PC-3 (cell line): ENCODE results near the gene TMEM232. TPM values are rescaled to one million over a fixed set of nuclear protein-coding genes. Genes with fewer than 3 reads are reported as not detected.

ENCODE experiments used
- ATAC-seq: fragments of 200-7000 bp; cut with Tn5 transposase; 2 replicates; pipeline ENCODE4 v1.9.1; 2020; ENCODE audit warnings: mild to moderate bottlenecking, moderate library complexity
- BruUV-seq: library from RNA; stranded (reverse); fragments of 400-500 nt; replicated peaks from 2 replicates; lab custom pipeline; 2021; lab: Mats Ljungman, UMichigan
- CTCF ChIA-PET: fragments of 300-600 bp; sonication (Branson Sonifier 250); formaldehyde crosslinking; loops from one replicate; lab custom pipeline; 2022; ENCODE audit warnings: antibody characterized with exemption; lab: Charles Lee
- POLR2A ChIA-PET: fragments of 300-600 bp; sonication (Branson Sonifier 250); formaldehyde crosslinking; loops from one replicate; lab custom pipeline; 2022; ENCODE audit warnings: antibody characterized with exemption; ENCODE audit not compliant: unreplicated experiment; lab: Charles Lee
- DNase-seq: peaks from one replicate; pipeline ENCODE4 v3.0.0-alpha.2; 2015
- H2AFZ ChIP-seq: fragments of 300-600 bp; sonication (generic); 2 replicates; pipeline ENCODE4 v1.6.0; 2016; ENCODE audit warnings: antibody characterized with exemption, low read length
- H3F3A ChIP-seq: fragments of 300-600 bp; sonication (generic); one replicate; pipeline ENCODE4 v1.6.0; 2017; ENCODE audit warnings: antibody characterized with exemption, low read length, control low read depth, mild to moderate bottlenecking; ENCODE audit not compliant: unreplicated experiment
- H3K27ac ChIP-seq: fragments of 300-600 bp; sonication (generic); 2 replicates; pipeline ENCODE4 v1.5.1; 2016; ENCODE audit warnings: mild to moderate bottlenecking, low read length
- H3K27me3 ChIP-seq: fragments of 300-600 bp; sonication (generic); 2 replicates; pipeline ENCODE4 v1.6.1; 2016; ENCODE audit warnings: low read length, mixed read lengths
- H3K36me3 ChIP-seq: fragments of 300-600 bp; sonication (generic); 2 replicates; pipeline ENCODE4 v1.6.1; 2016; ENCODE audit warnings: low read depth, mixed run types, low read length, mixed read lengths
- H3K4me1 ChIP-seq: fragments of 300-600 bp; sonication (generic); 2 replicates; pipeline ENCODE4 v1.5.1; 2016; ENCODE audit warnings: low read length; ENCODE audit not compliant: insufficient read depth
- H3K4me2 ChIP-seq: fragments of 300-600 bp; sonication (generic); 2 replicates; pipeline ENCODE4 v1.6.0; 2016; ENCODE audit warnings: low read length
- H3K4me3 ChIP-seq: fragments of 300-600 bp; sonication (generic); 2 replicates; pipeline ENCODE4 v1.5.1; 2016; ENCODE audit warnings: mild to moderate bottlenecking, low read length, mixed read lengths
- H3K79me2 ChIP-seq: fragments of 300-600 bp; sonication (generic); 2 replicates; pipeline ENCODE4 v1.6.1; 2017; ENCODE audit warnings: low read length, mixed read lengths
- H3K9ac ChIP-seq: fragments of 300-600 bp; sonication (generic); 2 replicates; pipeline ENCODE4 v1.6.0; 2016; ENCODE audit warnings: mild to moderate bottlenecking, low read length
- H3K9me2 ChIP-seq: fragments of 300-600 bp; sonication (generic); replicated peaks from 2 replicates; pipeline ENCODE4 v1.6.1; 2016; ENCODE audit warnings: mixed run types, low read length, mixed read lengths
- H3K9me3 ChIP-seq: fragments of 300-600 bp; sonication (generic); 2 replicates; pipeline ENCODE4 v1.6.1; 2016; ENCODE audit warnings: low read length, mixed read lengths
- H4K20me1 ChIP-seq: fragments of 300-600 bp; sonication (generic); 2 replicates; pipeline ENCODE4 v1.6.1; 2016; ENCODE audit warnings: low read length, mixed read lengths
- CTCF ChIP-seq: fragments of 300-600 bp; sonication (generic); conservative IDR thresholded peaks from 2 replicates; pipeline ENCODE4 v1.5.1; 2017; ENCODE audit warnings: antibody characterized with exemption, low read depth, mild to moderate bottlenecking, low read length
- EZH2 ChIP-seq: fragments of 300-600 bp; sonication (generic); IDR thresholded peaks from one replicate; pipeline ENCODE4 v1.6.1; 2017; ENCODE audit warnings: antibody characterized with exemption, mild to moderate bottlenecking, low read length; ENCODE audit not compliant: unreplicated experiment
- EZH2phosphoT487 ChIP-seq: fragments of 300-600 bp; sonication (generic); IDR thresholded peaks from 2 replicates; pipeline ENCODE4 v1.6.1; 2018; ENCODE audit warnings: mild to moderate bottlenecking, antibody characterized with exemption, low read length, borderline replicate concordance
- intact Hi-C: fragments of 100-400 bp; cut with micrococcal nuclease; formaldehyde crosslinking; loops from 2 replicates; pipeline ENCODE4 v1.9.0; 2023
- total RNA-seq: library from RNA; depleted of rRNA; stranded (reverse); fragments of >200 nt; gene quantifications from 2 replicates; pipeline ENCODE4 v1.2.3, GENCODE V29; 2014

TMEM232 gene
- total RNA-seq, 1 experiment from 2014 or later = 1.4 TPM

- BruUV-seq = no TSS peak
- CTCF ChIA-PET = no interaction called here
- no peak for TF ChIP-seq EZH2phosphoT487
- no peak for TF ChIP-seq CTCF
- TF ChIP-seq EZH2 = no peak
- intact Hi-C loops = no loop called here
- no peak overlapping the region for H3K27ac ChIP-seq
- no peaks in the 10 kb centered on the region for H3K9me3 ChIP-seq
- no peaks in the 10 kb centered on the region for H3K36me3 ChIP-seq
- H3K79me2 ChIP-seq = no peaks in the 10 kb centered on the region
- H3K4me2 ChIP-seq = no peak overlapping the region
- no peaks in the 10 kb centered on the region for H3K27me3 ChIP-seq
- peak; percentile 32 for DNase-seq
- no peak overlapping the region for H2AFZ ChIP-seq
- H3K9ac ChIP-seq = no peak overlapping the region
- no peaks in the 10 kb centered on the region for H3F3A ChIP-seq
- no peak overlapping the region for H3K4me3 ChIP-seq
- no peaks in the 10 kb centered on the region for H3K9me2 ChIP-seq
- ATAC-seq = peak; percentile 58
- H4K20me1 ChIP-seq = no peaks in the 10 kb centered on the region
- H3K4me1 ChIP-seq = peaks cover 3% of the 10 kb centered on the region; the same call in 1 of the 2 replicates
- POLR2A ChIA-PET = interaction anchor here (0.6 kb wide), 1 partner anchor 47 kb away, joined by 8 read pairs; no protein-coding TSS in a partner anchor
Measured at GRCh38 chr5:110544603-110545002, 181.9 kb downstream of the TMEM232 start.

DNA sequence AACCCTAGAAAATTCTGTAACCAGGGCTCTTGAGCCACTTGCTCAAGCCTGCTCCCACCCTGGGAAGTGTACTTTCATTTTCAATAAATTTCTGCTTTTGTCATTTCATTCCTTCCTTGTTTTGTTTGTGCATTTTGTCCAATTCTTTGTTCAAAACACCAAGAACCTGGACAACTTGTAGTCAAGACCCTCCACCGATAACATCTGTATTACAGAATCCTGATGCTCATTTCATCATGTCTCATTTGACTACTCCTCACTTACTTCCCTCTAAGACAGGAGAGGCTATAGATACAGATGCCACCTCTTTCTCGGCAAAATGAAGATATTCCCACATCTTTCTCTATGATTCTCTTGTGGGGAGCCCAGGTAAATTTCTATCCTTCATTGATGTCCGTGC is 183.5 kb downstream of the TMEM232 start:
- no peak overlapping the region for H2AFZ ChIP-seq
- H3K9me2 ChIP-seq = no peaks in the 10 kb centered on the region
- no peaks in the 10 kb centered on the region for H3K79me2 ChIP-seq
- BruUV-seq = no TSS peak
- H3K9ac ChIP-seq = no peak overlapping the region
- no peaks in the 10 kb centered on the region for H3F3A ChIP-seq
- CTCF ChIA-PET = no interaction called here
- POLR2A ChIA-PET = no interaction called here
- H3K4me2 ChIP-seq = no peak overlapping the region
- DNase-seq (no peak), ATAC-seq (no peak)
- H4K20me1 ChIP-seq = no peaks in the 10 kb centered on the region
- H3K4me1 ChIP-seq = peaks cover 3% of the 10 kb centered on the region; the same call in 1 of the 2 replicates
- H3K36me3 ChIP-seq = no peaks in the 10 kb centered on the region
- no peak overlapping the region for H3K4me3 ChIP-seq
- no peak for TF ChIP-seq CTCF
- TF ChIP-seq EZH2 = no peak
- H3K9me3 ChIP-seq = no peaks in the 10 kb centered on the region
- intact Hi-C loops = no loop called here
- H3K27ac ChIP-seq = no peak overlapping the region
- H3K27me3 ChIP-seq = no peaks in the 10 kb centered on the region

GRCh38 chr5:110536120-110537115 is 190.1 kb downstream of the TMEM232 start:
- H3K36me3 ChIP-seq = no peaks in the 10 kb centered on the region
- intact Hi-C loops = no loop called here
- POLR2A ChIA-PET = no interaction called here

More at GRCh38 chr5:110536120-110537115, 190.1 kb downstream of the TMEM232 start:
- BruUV-seq = no TSS peak
- H3K27ac ChIP-seq = no peak overlapping the region
- TF ChIP-seq EZH2phosphoT487 = no peak
- no peak for TF ChIP-seq CTCF
- TF ChIP-seq EZH2 = no peak
- H3K4me3 ChIP-seq = no peak overlapping the region
- no peak overlapping the region for H2AFZ ChIP-seq
- CTCF ChIA-PET = no interaction called here
- no peaks in the 10 kb centered on the region for H3K79me2 ChIP-seq
- no peaks in the 10 kb centered on the region for H4K20me1 ChIP-seq
- H3K9me2 ChIP-seq = no peaks in the 10 kb centered on the region
- no peaks in the 10 kb centered on the region for H3K27me3 ChIP-seq
- no peaks in the 10 kb centered on the region for H3K9me3 ChIP-seq
- ATAC-seq = no peak
- no peaks in the 10 kb centered on the region for H3K4me1 ChIP-seq
- DNase-seq = no peak
- no peak overlapping the region for H3K4me2 ChIP-seq
- H3K9ac ChIP-seq = no peak overlapping the region
- no peaks in the 10 kb centered on the region for H3F3A ChIP-seq
